H9 (cell line): Measurements from ENCODE around the gene SLBP. TPM values are rescaled to one million over a fixed set of nuclear protein-coding genes. Genes with fewer than 3 reads are reported as not detected.

ENCODE experiments used
- DNase-seq: peaks from one replicate; pipeline ENCODE4 v3.0.0-alpha.2; 2017
- H2AFZ ChIP-seq: one replicate; pipeline ENCODE4 v1.6.1; 2013; ENCODE audit warnings: mild to moderate bottlenecking, low read length, control low read depth, moderate library complexity
- H2AK5ac ChIP-seq: 2 replicates; pipeline ENCODE4 v1.6.1; 2013; ENCODE audit warnings: low read length, control low read depth, mixed read lengths; ENCODE audit not compliant: insufficient read length
- H2BK120ac ChIP-seq: one replicate; pipeline ENCODE4 v1.6.1; 2013; ENCODE audit warnings: low read depth, mild to moderate bottlenecking, low read length, control low read depth, inconsistent platforms; ENCODE audit not compliant: poor library complexity, severe bottlenecking
- H2BK12ac ChIP-seq: 2 replicates; pipeline ENCODE4 v1.6.1; 2013; ENCODE audit warnings: low read length, control low read depth, mixed read lengths, low read depth; ENCODE audit not compliant: insufficient read length
- H2BK15ac ChIP-seq: 2 replicates; pipeline ENCODE4 v1.6.1; 2013; ENCODE audit warnings: low read depth, low read length, control low read depth
- H2BK20ac ChIP-seq: one replicate; pipeline ENCODE4 v1.6.1; 2013; ENCODE audit warnings: low read depth, mild to moderate bottlenecking, low read length, control low read depth, inconsistent platforms; ENCODE audit not compliant: poor library complexity, severe bottlenecking
- H2BK5ac ChIP-seq: 2 replicates; pipeline ENCODE4 v1.6.1; 2013; ENCODE audit warnings: low read length, control low read depth, mixed read lengths; ENCODE audit not compliant: insufficient read length
- H3K14ac ChIP-seq: 2 replicates; pipeline ENCODE4 v1.6.1; 2013; ENCODE audit warnings: low read length, control low read depth; ENCODE audit not compliant: insufficient read depth
- H3K18ac ChIP-seq: 2 replicates; pipeline ENCODE4 v1.6.1; 2013; ENCODE audit warnings: low read depth, mild to moderate bottlenecking, mixed read lengths, low read length, control low read depth; ENCODE audit not compliant: insufficient read length
- H3K23ac ChIP-seq: 2 replicates; pipeline ENCODE4 v1.6.1; 2013; ENCODE audit warnings: low read length, control low read depth, mixed read lengths, low read depth; ENCODE audit not compliant: insufficient read length
- H3K23me2 ChIP-seq: 2 replicates; pipeline ENCODE4 v1.6.1; 2013; ENCODE audit warnings: low read depth, mild to moderate bottlenecking, mixed read lengths, low read length, control low read depth; ENCODE audit not compliant: insufficient read length, poor library complexity, severe bottlenecking
- H3K27ac ChIP-seq: 2 replicates; pipeline ENCODE4 v1.5.1; 2013; ENCODE audit warnings: low read length, control low read depth, mixed read lengths, low read depth; ENCODE audit not compliant: insufficient read length
- H3K27me3 ChIP-seq: 2 replicates; pipeline ENCODE4 v1.6.1; 2013; ENCODE audit warnings: low read length, control low read depth, inconsistent platforms; ENCODE audit not compliant: insufficient read depth
- H3K4ac ChIP-seq: 2 replicates; pipeline ENCODE4 v1.6.1; 2013; ENCODE audit warnings: low read depth, mild to moderate bottlenecking, control low read depth, inconsistent platforms, low read length, moderate library complexity
- H3K4me1 ChIP-seq: 2 replicates; pipeline ENCODE4 v1.6.1; 2013; ENCODE audit warnings: low read length, control low read depth, inconsistent platforms; ENCODE audit not compliant: insufficient read depth
- H3K4me2 ChIP-seq: 2 replicates; pipeline ENCODE4 v1.6.1; 2013; ENCODE audit warnings: low read length, control low read depth, mixed read lengths; ENCODE audit not compliant: insufficient read length, insufficient read depth
- H3K56ac ChIP-seq: 2 replicates; pipeline ENCODE4 v1.6.1; 2013; ENCODE audit warnings: low read depth, mild to moderate bottlenecking, mixed read lengths, low read length, control low read depth; ENCODE audit not compliant: insufficient read length
- H3K79me1 ChIP-seq: 2 replicates; pipeline ENCODE4 v1.6.1; 2013; ENCODE audit warnings: low read depth, mild to moderate bottlenecking, moderate library complexity, low read length, control low read depth, inconsistent platforms; ENCODE audit not compliant: insufficient read depth, poor library complexity, severe bottlenecking
- H3K79me2 ChIP-seq: 2 replicates; pipeline ENCODE4 v1.6.1; 2013; ENCODE audit warnings: low read length, control low read depth, inconsistent platforms; ENCODE audit not compliant: insufficient read depth
- H3K9ac ChIP-seq: 2 replicates; pipeline ENCODE4 v1.6.1; 2013; ENCODE audit warnings: low read length, control low read depth, mixed read lengths; ENCODE audit not compliant: insufficient read length; ENCODE audit errors: extremely low read depth
- H3K9me3 ChIP-seq: one replicate; pipeline ENCODE4 v1.6.1; 2013; ENCODE audit warnings: low read depth, low read length, inconsistent platforms; ENCODE audit not compliant: control insufficient read depth
- H3T11ph ChIP-seq: one replicate; pipeline ENCODE4 v1.6.1; 2013; ENCODE audit warnings: mild to moderate bottlenecking, low read length, control low read depth, inconsistent platforms
- H4K20me1 ChIP-seq: one replicate; pipeline ENCODE4 v1.6.1; 2013; ENCODE audit not compliant: control insufficient read depth, insufficient read length, insufficient read depth
- H4K5ac ChIP-seq: 2 replicates; pipeline ENCODE4 v1.6.1; 2013; ENCODE audit warnings: low read depth, mild to moderate bottlenecking, mixed read lengths, low read length, control low read depth; ENCODE audit not compliant: insufficient read length
- H4K8ac ChIP-seq: replicated peaks from 2 replicates; pipeline ENCODE4 v1.6.1; 2013; ENCODE audit warnings: low read length, control low read depth, mixed read lengths, low read depth; ENCODE audit not compliant: insufficient read length
- H4K91ac ChIP-seq: 2 replicates; pipeline ENCODE4 v1.6.1; 2013; ENCODE audit warnings: low read depth, mild to moderate bottlenecking, moderate library complexity, mixed read lengths, low read length, control low read depth; ENCODE audit not compliant: insufficient read length
- H3K27ac Mint-ChIP-seq, 3 experiments: 2 replicates in 2 of 3; 3 replicates in 1 of 3; pipeline ENCODE4 v1.8.0; 2020 to 2021; ENCODE audit warnings: mixed read lengths in 3 of 3, mild to moderate bottlenecking in 1 of 3, moderate library complexity in 1 of 3
- H3K27me3 Mint-ChIP-seq: 2 replicates; pipeline ENCODE4 v1.8.0; 2021; ENCODE audit warnings: low read depth, mild to moderate bottlenecking, moderate library complexity, mixed read lengths
- H3K36me3 Mint-ChIP-seq, 3 experiments: 2 replicates in 2 of 3; 3 replicates in 1 of 3; pipeline ENCODE4 v1.8.0; 2020 to 2021; ENCODE audit warnings: low read depth in 3 of 3, mixed read lengths in 3 of 3; ENCODE audit not compliant: insufficient read depth in 1 of 3
- H3K4me1 Mint-ChIP-seq, 2 experiments: 2 replicates each; pipeline ENCODE4 v1.8.0; 2020; ENCODE audit warnings: mixed read lengths in 2 of 2
- H3K4me3 Mint-ChIP-seq, 2 experiments: 2 replicates in 1 of 2; 3 replicates in 1 of 2; pipeline ENCODE4 v1.8.0; 2020 to 2021; ENCODE audit warnings: mild to moderate bottlenecking in 2 of 2, mixed read lengths in 2 of 2, moderate library complexity in 1 of 2
- H3K9me3 Mint-ChIP-seq, 2 experiments: 2 replicates in 1 of 2; 3 replicates in 1 of 2; pipeline ENCODE4 v1.8.0; 2020; ENCODE audit warnings: mild to moderate bottlenecking in 2 of 2, mixed read lengths in 2 of 2, moderate library complexity in 1 of 2
- CTCF ChIP-seq: fragments of 200-600 bp; sonication (generic); conservative IDR thresholded peaks from 3 replicates; pipeline ENCODE4 v1.8.0; 2021; ENCODE audit warnings: antibody characterized with exemption, mild to moderate bottlenecking
- WGBS: extraction: QIAGEN DNeasy Blood & Tissue Kit; methylation state at CpG from one replicate; pipeline ENCODE4 v1.1.7; 2013; ENCODE audit warnings: missing lambda C conversion rate, low lambda C conversion rate, mixed read lengths; ENCODE audit not compliant: insufficient read length; ENCODE audit errors: extremely low coverage; 5-methylcytosine and 5-hydroxymethylcytosine counted together
- total RNA-seq: library from RNA; stranded (reverse); gene quantifications from 2 replicates; pipeline ENCODE4 v1.2.1, GENCODE V29; 2021

SLBP gene
- total RNA-seq, 1 experiment from 2014 or later: 62.7 TPM

DNA sequence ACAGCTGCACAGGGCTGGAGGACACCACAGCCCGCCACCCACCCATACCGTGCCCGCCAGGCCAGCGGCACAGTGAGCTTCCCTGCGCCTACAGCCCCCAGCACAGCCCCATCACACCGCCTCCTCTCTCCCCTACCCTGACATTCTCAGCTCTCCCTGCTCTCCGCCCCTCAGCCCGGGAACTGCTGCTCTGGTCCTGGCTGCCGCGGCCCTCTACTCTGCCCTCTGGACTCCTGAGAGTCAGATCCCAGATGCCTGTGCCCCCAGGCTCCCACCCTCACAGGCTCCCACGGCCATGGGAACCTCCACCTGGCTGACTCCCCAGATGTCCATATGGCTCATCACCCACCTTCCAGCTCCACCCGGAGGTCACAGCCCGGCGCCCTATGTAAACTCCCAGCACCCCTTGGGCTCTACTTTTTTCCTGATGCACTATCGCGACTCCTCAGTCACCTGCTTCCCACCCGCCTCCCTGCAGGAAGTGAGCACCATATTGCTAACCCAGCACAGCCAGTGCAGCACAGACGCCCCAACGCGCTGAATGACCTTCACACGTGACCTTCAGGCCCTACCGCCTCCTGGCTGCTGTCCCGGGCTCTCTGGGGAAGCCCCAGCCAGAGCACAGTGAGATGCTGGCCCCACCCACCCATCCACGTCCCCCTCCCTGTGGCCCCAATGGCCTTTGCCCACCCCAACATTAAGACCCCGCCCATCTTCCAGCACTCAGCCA is 51.0 kb downstream of the SLBP start:
- Histone ChIP-seq H4K8ac (no peak overlapping the region), H4K91ac (no peak overlapping the region), H2BK5ac (no peak overlapping the region), H3K4me2 (no peak overlapping the region), H3K27me3 (no peaks in the 10 kb centered on the region), H2BK20ac (no peak overlapping the region), H3K23ac (no peak overlapping the region), H3K14ac (no peak overlapping the region), H3K79me2 (no peaks in the 10 kb centered on the region), H2BK12ac (no peak overlapping the region), H3K18ac (no peak overlapping the region), H2AFZ (no peak overlapping the region), H3K56ac (no peak overlapping the region), H3K79me1 (no peaks in the 10 kb centered on the region), H2BK15ac (no peak overlapping the region), H3T11ph (no peak overlapping the region), H3K9me3 (no peaks in the 10 kb centered on the region), H4K20me1 (no peaks in the 10 kb centered on the region), H4K5ac (no peak overlapping the region), H2BK120ac (no peak overlapping the region), H3K4ac (no peak overlapping the region), H3K27ac (no peak overlapping the region), H3K4me1 (no peaks in the 10 kb centered on the region), H2AK5ac (no peak overlapping the region), H3K9ac (no peak overlapping the region), H3K23me2 (no peaks in the 10 kb centered on the region)
- Mint-ChIP-seq H3K27me3 (no peaks in the 10 kb centered on the region), H3K4me1 (peaks cover 7 to 11% of the 10 kb centered on the region in 2 experiments; a peak in 3 of 4 replicates), H3K9me3 (no peaks in the 10 kb centered on the region; a peak in 1 of 5 replicates), H3K36me3 (no peaks in the 10 kb centered on the region), H3K4me3 (no peak overlapping the region), H3K27ac (peak overlapping the region in 1 of 3 experiments; percentile 85; a peak in 2 of 7 replicates)
- DNase-seq: no peak
- TF ChIP-seq CTCF: no peak
- no CpG with 5 or more reads among the region's 25 CpGs for WGBS
